ENCODE data around the gene DLGAP4.

- TF ChIP-seq CTCF (conservative IDR thresholded peaks at IDR 0.05; ENCODE audit: low read depth, low read length), result no peak
- TF ChIP-seq EZH2 (IDR thresholded peaks at IDR 0.05; ENCODE audit: borderline replicate concordance, low read depth, low read length, poor library complexity, severe bottlenecking), result no peak
Measured at GRCh38 chr20:36468149-36469000, 162.2 kb downstream of the DLGAP4 start.

Measured in A673 (cell line).